Heart left ventricle (tissue), 13 donors: ENCODE data around the gene SLC44A5.

ENCODE experiments used
- POLR2A ChIP-seq, 2 donors: fragments of 450-650 bp; IDR thresholded peaks; one replicate each; pipeline ENCODE4 v1.6.1; 2017; ENCODE audit warnings: antibody characterized with exemption in 2 of 2, mild to moderate bottlenecking in 2 of 2, moderate library complexity in 2 of 2
- TF ChIP-seq, protein P1 (sequence below), 12 donors: fragments of 200-600 bp; sonication (generic) in 4 of 12; IDR thresholded peaks; one replicate each; pipeline versions ENCODE4 v1.5.0 to v1.8.0; 2018 to 2022; ENCODE audit warnings: antibody characterized with exemption in 12 of 12, mild to moderate bottlenecking in 5 of 12
- donor health status: ischemic (EF 13 %, LVEDD 7.1; RV severe dilation, severe dysfunction).
- donor health status: DM: no; HTN: yes; CAD: no.
- donor health status: DM: no; HTN: no; CAD: no.
- donor health status: ischemic (EF 25% LVEDD 6.9; RV normal size, moderate dysfunction).
- donor health status: ischemic (EF 25% LVEDD 5.7; RV mildly dilated, moderate dysfunction).
- donor health status: ischemic (EF 35%, LVEDD 5.7; RV mildly dilated, moderate dysfunction).
- donor health status: nonischemic (EF 11% LVEDD 7.7; RV severe dilation, severe dysfunction).
- donor health status: DM: yes; HTN: yes; CAD: no.
- donor health status: PGD.
- donor health status: ischemic (EF 29% LVEDD 5.4; RV normal size, mild dysfunction).
- donor health status: nonischemic (EF 23%, LVEDD 6.1; RV moderate dilation, normal function).

DNA sequence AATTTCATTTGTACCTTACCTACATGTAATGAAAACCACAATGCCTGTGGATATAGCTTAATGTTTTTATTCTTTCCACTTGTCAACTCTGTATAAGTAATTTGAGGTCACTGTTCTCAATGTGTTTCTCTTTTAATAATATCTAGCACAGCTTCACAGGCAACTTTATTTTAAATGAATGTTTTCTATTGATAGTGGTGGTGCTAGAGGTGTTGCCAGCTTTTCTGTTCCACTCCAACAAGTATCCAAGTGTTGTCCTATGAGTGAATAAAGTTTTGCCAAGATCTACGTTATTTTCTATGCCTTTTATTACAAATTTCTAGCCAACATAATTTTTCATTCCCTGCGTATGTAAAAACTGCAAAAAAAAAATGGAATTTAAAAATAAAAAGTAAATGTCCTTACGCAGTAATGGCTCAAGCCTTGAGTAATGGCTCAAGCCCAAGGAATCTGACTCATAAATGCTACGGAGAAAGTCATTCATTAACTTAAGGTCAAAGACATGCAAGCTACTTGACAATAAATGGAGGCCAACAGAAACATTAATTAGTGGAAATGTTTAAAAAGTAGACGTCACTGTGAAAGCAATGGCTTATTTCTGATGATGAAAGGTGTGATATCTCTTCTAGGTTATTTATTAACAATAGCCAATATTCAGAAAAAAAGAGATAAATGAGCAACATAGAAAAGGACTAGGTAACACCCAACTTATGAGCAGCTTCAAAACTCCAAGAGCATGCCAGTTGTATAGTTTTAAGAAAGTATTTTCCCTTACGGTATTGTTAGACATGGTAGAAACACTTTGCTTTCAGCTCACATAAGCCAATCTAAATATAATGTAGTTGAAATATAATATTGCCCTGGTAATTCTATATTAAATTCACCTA is 71.4 kb downstream of the SLC44A5 start:
- TF ChIP-seq, protein P1, sequence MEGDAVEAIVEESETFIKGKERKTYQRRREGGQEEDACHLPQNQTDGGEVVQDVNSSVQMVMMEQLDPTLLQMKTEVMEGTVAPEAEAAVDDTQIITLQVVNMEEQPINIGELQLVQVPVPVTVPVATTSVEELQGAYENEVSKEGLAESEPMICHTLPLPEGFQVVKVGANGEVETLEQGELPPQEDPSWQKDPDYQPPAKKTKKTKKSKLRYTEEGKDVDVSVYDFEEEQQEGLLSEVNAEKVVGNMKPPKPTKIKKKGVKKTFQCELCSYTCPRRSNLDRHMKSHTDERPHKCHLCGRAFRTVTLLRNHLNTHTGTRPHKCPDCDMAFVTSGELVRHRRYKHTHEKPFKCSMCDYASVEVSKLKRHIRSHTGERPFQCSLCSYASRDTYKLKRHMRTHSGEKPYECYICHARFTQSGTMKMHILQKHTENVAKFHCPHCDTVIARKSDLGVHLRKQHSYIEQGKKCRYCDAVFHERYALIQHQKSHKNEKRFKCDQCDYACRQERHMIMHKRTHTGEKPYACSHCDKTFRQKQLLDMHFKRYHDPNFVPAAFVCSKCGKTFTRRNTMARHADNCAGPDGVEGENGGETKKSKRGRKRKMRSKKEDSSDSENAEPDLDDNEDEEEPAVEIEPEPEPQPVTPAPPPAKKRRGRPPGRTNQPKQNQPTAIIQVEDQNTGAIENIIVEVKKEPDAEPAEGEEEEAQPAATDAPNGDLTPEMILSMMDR (IDR thresholded peaks at IDR 0.05), result no peak
- TF ChIP-seq POLR2A (IDR thresholded peaks at IDR 0.05), result no peak
